SK-N-SH treated with all-trans-retinoic acid at 6 μM for 48 hours (cell line): Measurements from ENCODE around the gene CABP7.

Experiments used
- CSDC2 ChIP-seq: fragments of 250-450 bp; sonication (Bioruptor Pico); IDR thresholded peaks from 2 replicates; pipeline ENCODE4 v1.5.0; 2020; ENCODE audit warnings: mild to moderate bottlenecking, moderate library complexity
- ISL1 ChIP-seq: fragments of 250-450 bp; sonication (Bioruptor Pico); IDR thresholded peaks from 2 replicates; pipeline ENCODE4 v2.1.2; 2022; ENCODE audit warnings: mild to moderate bottlenecking, moderate library complexity
- OSR1 ChIP-seq: fragments of 250-450 bp; sonication (Bioruptor Pico); IDR thresholded peaks from 2 replicates; pipeline ENCODE4 v1.8.0; 2022; ENCODE audit warnings: moderate library complexity, mild to moderate bottlenecking, inconsistent platforms
- POU6F1 ChIP-seq: fragments of 250-450 bp; sonication (Bioruptor Pico); IDR thresholded peaks from 2 replicates; pipeline ENCODE4 v1.8.0; 2021; ENCODE audit warnings: low read depth, mild to moderate bottlenecking, moderate library complexity, borderline replicate concordance
- RARB ChIP-seq: fragments of 250-450 bp; sonication (Bioruptor Pico); IDR thresholded peaks from 2 replicates; pipeline ENCODE4 v1.8.0; 2021; ENCODE audit warnings: mild to moderate bottlenecking, moderate library complexity
- TSHZ2 ChIP-seq: fragments of 250-450 bp; sonication (Bioruptor Pico); IDR thresholded peaks from 2 replicates; pipeline ENCODE4 v1.5.0; 2020; ENCODE audit warnings: mild to moderate bottlenecking, moderate library complexity
- ZFP3 ChIP-seq: fragments of 250-450 bp; sonication (Bioruptor Pico); IDR thresholded peaks from 2 replicates; pipeline ENCODE4 v1.5.0; 2020; ENCODE audit warnings: mild to moderate bottlenecking, moderate library complexity
- ZFP30 ChIP-seq: fragments of 450-650 bp; formaldehyde crosslinking; IDR thresholded peaks from 2 replicates; pipeline ENCODE4 v1.5.0; 2022; ENCODE audit warnings: mild to moderate bottlenecking, moderate library complexity
- ZNF565 ChIP-seq: fragments of 450-650 bp; formaldehyde crosslinking; conservative IDR thresholded peaks from 2 replicates; pipeline ENCODE4 v1.5.0; 2020; ENCODE audit warnings: low read depth, mild to moderate bottlenecking, moderate library complexity
- ZNF70 ChIP-seq: fragments of 450-650 bp; formaldehyde crosslinking; IDR thresholded peaks from 2 replicates; pipeline ENCODE4 v1.5.0; 2020; ENCODE audit warnings: mild to moderate bottlenecking, moderate library complexity
- TF ChIP-seq, protein P1 (sequence below): fragments of 250-450 bp; sonication (Bioruptor Pico); IDR thresholded peaks from 2 replicates; pipeline ENCODE4 v1.8.0; 2020; ENCODE audit warnings: mild to moderate bottlenecking, moderate library complexity, borderline replicate concordance

GRCh38 chr22:29715705-29716104 is 4.1 kb upstream of the CABP7 start:
- TF ChIP-seq CSDC2 (CRISPR knock-in tag) (no peak), ZFP3 (no peak), ZFP30 (no peak), RARB (CRISPR knock-in tag) (no peak), ZNF70 (no peak), OSR1 (CRISPR knock-in tag) (no peak), POU6F1 (CRISPR knock-in tag) (no peak), ZNF565 (CRISPR knock-in tag) (no peak), ISL1 (CRISPR knock-in tag) (no peak), TSHZ2 (CRISPR knock-in tag) (no peak)
- TF ChIP-seq, protein P1, sequence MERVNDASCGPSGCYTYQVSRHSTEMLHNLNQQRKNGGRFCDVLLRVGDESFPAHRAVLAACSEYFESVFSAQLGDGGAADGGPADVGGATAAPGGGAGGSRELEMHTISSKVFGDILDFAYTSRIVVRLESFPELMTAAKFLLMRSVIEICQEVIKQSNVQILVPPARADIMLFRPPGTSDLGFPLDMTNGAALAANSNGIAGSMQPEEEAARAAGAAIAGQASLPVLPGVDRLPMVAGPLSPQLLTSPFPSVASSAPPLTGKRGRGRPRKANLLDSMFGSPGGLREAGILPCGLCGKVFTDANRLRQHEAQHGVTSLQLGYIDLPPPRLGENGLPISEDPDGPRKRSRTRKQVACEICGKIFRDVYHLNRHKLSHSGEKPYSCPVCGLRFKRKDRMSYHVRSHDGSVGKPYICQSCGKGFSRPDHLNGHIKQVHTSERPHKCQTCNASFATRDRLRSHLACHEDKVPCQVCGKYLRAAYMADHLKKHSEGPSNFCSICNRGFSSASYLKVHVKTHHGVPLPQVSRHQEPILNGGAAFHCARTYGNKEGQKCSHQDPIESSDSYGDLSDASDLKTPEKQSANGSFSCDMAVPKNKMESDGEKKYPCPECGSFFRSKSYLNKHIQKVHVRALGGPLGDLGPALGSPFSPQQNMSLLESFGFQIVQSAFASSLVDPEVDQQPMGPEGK (CRISPR knock-in tag): no peak
